Measurements from ENCODE around the gene ETS1. TPM values are rescaled to one million over a fixed set of nuclear protein-coding genes. Genes with fewer than 3 reads are reported as not detected.
A peak's percentile ranks its signal among the peaks of the same experiment; 100 is the strongest.

ETS1 gene
- total RNA-seq, 1 donor = 35.5 TPM

DNA sequence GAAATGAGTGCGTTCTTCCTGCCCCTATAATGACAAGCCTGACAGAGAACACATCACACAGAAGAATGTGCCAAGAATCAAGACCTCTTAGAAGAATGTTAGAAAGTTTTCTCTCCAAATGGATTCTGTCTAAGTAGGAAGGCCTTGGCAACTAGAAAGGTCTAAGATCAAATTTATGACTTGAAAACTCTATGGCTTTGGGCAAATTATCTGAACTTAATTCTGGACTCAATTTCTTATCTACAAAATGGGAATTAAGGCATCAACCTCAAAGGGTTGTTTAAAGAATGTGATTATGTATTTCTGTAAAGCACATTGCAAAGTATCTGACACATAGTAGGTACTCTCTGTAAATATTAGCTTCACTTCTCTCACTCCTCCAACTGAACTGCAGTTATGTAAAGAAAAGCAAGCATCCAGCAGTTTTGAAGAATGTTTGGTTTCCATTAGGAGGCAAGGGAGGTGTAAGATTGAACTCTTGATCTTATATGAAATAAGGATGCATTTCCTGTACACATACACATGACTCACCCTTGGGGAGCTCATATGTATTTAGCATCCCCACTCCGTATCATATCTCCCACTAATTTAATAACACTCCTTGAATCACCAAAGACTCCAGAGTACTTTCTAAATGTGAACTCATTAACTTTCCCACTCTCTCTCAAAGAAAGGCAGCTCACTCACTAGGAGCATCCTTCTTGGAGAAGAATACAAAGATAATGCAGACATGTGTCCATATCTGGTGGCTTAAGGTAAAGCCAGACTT, 77.6 kb downstream of the ETS1 start:
- TF ChIP-seq, protein P1, sequence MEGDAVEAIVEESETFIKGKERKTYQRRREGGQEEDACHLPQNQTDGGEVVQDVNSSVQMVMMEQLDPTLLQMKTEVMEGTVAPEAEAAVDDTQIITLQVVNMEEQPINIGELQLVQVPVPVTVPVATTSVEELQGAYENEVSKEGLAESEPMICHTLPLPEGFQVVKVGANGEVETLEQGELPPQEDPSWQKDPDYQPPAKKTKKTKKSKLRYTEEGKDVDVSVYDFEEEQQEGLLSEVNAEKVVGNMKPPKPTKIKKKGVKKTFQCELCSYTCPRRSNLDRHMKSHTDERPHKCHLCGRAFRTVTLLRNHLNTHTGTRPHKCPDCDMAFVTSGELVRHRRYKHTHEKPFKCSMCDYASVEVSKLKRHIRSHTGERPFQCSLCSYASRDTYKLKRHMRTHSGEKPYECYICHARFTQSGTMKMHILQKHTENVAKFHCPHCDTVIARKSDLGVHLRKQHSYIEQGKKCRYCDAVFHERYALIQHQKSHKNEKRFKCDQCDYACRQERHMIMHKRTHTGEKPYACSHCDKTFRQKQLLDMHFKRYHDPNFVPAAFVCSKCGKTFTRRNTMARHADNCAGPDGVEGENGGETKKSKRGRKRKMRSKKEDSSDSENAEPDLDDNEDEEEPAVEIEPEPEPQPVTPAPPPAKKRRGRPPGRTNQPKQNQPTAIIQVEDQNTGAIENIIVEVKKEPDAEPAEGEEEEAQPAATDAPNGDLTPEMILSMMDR (IDR thresholded peaks at IDR 0.05; ENCODE audit: insufficient read depth, low read length) = no peak
- no peak overlapping the region for H3K4me3 ChIP-seq (ENCODE audit: low read depth, low read length)
- DNase-seq (ENCODE audit: low read depth) = peak; percentile 36

DNA sequence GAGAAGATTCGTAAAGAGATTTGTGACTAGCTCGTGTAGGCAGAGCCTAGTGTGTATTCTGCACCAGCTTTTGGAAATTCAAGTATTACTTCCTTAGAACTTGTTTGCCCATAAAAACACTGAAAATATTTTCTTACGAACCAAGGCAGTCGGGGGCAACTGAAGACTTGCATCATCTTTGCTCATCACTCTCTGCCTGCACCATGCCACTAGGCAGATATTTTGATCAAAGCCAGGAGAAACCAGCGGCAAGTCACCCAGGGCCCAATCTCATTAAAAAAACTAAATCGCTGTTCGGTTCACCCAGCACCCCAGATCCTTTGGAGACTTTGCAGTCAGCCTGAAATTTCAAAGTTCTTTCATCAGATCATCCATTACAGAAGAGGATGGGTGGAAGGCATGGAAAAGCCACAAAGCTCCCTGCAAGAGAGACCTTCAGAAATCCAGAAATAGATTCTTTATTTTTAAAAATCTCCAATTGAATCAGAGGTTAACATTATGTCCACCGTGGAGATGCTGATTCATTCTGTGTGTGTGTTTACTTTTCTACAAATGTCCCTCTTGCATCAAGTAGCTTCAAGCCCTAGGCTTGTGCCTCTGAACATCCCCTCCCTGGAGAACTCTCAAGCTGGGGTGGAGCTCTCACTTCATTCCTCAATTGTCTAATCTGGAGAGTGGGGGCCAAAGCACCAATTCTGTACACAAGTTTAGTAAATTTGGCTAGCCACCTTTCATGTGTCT, 78.4 kb downstream of the ETS1 start:
- TF ChIP-seq, protein P1 (IDR thresholded peaks at IDR 0.05; ENCODE audit: insufficient read depth, low read length) = no peak
- DNase-seq (ENCODE audit: low read depth) = peak; percentile 49
- H3K4me3 ChIP-seq (ENCODE audit: low read depth, low read length) = no peak overlapping the region

DNA sequence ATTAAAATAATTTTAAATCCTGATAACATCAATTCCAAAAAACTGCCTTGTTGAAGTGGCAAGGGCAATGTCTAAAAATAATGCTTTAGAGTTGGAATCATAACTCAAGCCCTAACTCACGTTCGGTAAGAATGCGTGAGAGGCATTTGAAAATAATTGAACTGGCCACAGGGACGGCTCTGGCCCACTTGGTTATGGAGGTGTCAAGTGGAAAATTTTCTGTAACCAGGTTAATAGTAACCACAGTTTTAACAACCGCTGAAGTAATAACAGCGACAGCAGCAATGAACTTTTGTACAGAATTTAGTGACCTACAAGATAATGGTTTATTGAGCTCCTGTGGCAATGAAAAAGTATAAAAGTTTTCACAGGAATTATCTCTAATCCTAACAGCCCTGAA, 79.4 kb downstream of the ETS1 start:
- H3K4me3 ChIP-seq (ENCODE audit: low read depth, low read length) = no peak overlapping the region
- no peak for DNase-seq (ENCODE audit: low read depth)
- TF ChIP-seq, protein P1 (IDR thresholded peaks at IDR 0.05; ENCODE audit: insufficient read depth, low read length) = no peak

DNA sequence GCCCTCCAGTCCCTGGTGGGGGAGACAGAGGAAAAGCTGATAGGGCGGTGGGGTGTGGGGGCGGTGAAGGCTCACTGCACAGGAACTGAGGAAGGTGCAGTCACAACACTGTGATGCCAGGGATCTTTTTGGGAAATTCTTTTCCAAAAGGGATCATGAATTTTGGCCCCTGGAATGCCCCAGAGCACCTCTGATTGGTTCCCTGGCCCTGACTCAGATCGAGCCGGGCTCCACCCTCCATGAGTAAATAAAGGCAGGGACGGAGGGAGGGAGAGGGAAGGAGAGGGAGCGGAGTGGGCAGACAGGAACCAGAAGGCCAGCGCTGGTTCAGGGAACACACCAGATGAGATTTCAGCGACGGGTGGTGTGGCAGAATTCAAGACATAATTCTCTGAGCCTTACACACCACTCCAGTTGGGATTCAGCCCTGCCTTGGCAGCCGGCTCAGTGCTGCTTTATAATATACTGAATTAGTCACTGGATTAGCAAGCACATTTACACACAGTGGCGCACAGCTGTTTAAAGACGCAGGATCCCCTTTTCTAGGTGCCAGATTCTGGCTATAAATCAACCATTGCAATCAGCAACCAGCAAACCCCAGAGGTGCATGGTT, 80.3 kb downstream of the ETS1 start:
- H3K4me3 ChIP-seq (ENCODE audit: low read depth, low read length) = peak overlapping the region; percentile 43
- TF ChIP-seq, protein P1 (IDR thresholded peaks at IDR 0.05; ENCODE audit: insufficient read depth, low read length) = no peak
- DNase-seq (ENCODE audit: low read depth) = peak; percentile 98

DNA sequence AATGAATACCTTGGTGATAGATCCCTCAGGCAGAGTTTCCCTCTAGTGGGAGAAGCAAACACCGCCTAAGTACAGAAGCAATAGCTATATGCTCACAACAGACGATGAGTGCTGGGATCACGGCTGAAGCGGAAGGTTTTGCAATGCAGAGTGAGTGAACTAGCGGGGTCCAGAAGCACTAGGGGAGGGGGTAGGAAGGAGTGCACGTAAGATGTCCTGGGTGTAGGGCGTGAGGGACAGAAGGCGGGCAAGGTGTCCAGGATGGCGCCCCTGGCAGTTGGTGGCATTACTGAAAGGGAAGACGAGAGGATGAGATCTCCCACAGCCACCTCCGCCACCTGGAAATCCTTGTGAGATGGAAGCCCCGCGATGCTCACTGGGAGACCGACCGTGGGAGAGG, 81.0 kb downstream of the ETS1 start:
- H3K4me3 ChIP-seq (ENCODE audit: low read depth, low read length) = no peak overlapping the region
- TF ChIP-seq, protein P1 (IDR thresholded peaks at IDR 0.05; ENCODE audit: insufficient read depth, low read length) = no peak
- no peak for DNase-seq (ENCODE audit: low read depth)

DNA sequence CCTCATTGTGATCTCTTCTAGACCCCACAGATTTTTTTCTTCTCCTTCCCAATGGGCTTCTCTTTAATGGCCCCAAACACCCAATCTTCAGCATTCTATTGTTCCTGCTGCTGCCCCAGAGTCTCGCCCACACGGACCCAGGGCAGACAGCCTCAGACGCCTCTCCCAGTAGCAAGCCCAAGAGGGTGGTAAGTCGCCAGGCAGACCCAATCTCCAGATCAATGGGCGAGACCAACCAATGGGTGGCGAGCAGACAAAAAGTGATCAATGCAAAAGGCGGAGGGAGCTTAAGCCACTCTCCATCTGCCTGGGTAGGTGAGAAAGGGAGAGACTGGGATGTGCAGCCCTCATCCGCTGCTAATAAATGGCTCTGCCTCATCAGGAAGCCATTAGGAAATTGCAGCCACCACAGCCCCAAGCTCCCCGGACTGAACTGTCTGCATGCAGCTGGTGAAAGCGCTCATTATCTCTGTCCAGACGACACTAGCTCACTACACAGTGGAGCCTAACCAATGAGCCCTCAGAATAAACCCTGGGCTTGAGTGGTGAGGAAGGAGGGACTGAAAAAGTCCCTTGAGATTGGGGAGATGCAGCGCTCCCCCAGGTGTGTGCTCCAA, 81.8 kb downstream of the ETS1 start:
- DNase-seq (ENCODE audit: low read depth) = no peak
- H3K4me3 ChIP-seq (ENCODE audit: low read depth, low read length) = no peak overlapping the region
- TF ChIP-seq, protein P1 (IDR thresholded peaks at IDR 0.05; ENCODE audit: insufficient read depth, low read length) = no peak

Data from fibroblast of the aortic adventitia (primary cell).